Measurements from ENCODE around the gene TMPRSS9. TPM values are rescaled to one million over a fixed set of nuclear protein-coding genes. Genes with fewer than 3 reads are reported as not detected.

TMPRSS9 gene
- total RNA-seq, 1 donor from 2014 or later = 0.41 TPM

GRCh38 chr19:2356036-2356646 lies 3.9 kb upstream of the TMPRSS9 start:
- no peak overlapping the region for H3K4me3 Mint-ChIP-seq
- H3K4me1 Mint-ChIP-seq (ENCODE audit: unreplicated experiment) = no peaks in the 10 kb centered on the region
- no peak overlapping the region for H3K27ac Mint-ChIP-seq
- peaks cover 13% of the 10 kb centered on the region for H3K27me3 Mint-ChIP-seq
- H3K36me3 Mint-ChIP-seq = no peaks in the 10 kb centered on the region
- no peak for DNase-seq (ENCODE audit: extremely low spot score, unreplicated experiment)
- no peaks in the 10 kb centered on the region for H3K9me3 Mint-ChIP-seq
- no peak for TF ChIP-seq CTCF (conservative IDR thresholded peaks at IDR 0.05)

GRCh38 chr19:2357279-2358206 lies 2.5 kb upstream of the TMPRSS9 start:
- no peak overlapping the region for H3K4me3 Mint-ChIP-seq

GRCh38 chr19:2358548-2359173 lies 1.4 kb upstream of the TMPRSS9 start:
- Mint-ChIP-seq H3K4me3 (no peak overlapping the region), H3K36me3 (no peaks in the 10 kb centered on the region), H3K4me1 (ENCODE audit: unreplicated experiment) (no peaks in the 10 kb centered on the region), H3K9me3 (no peaks in the 10 kb centered on the region), H3K27me3 (peaks cover 13% of the 10 kb centered on the region), H3K27ac (no peak overlapping the region)
- no peak for DNase-seq (ENCODE audit: extremely low spot score, unreplicated experiment)
- TF ChIP-seq CTCF (conservative IDR thresholded peaks at IDR 0.05) = no peak

More at GRCh38 chr19:2357279-2358206, 2.5 kb upstream of the TMPRSS9 start:
- TF ChIP-seq CTCF (conservative IDR thresholded peaks at IDR 0.05) = no peak
- Mint-ChIP-seq H3K4me1 (ENCODE audit: unreplicated experiment) (no peaks in the 10 kb centered on the region), H3K27me3 (peaks cover 13% of the 10 kb centered on the region), H3K36me3 (no peaks in the 10 kb centered on the region), H3K27ac (no peak overlapping the region), H3K9me3 (no peaks in the 10 kb centered on the region)
- DNase-seq (ENCODE audit: extremely low spot score, unreplicated experiment) = no peak

GRCh38 chr19:2360833-2361232 lies 768 bp downstream of the TMPRSS9 start:
- H3K4me3 Mint-ChIP-seq = no peak overlapping the region

More at GRCh38 chr19:2360833-2361232, 768 bp downstream of the TMPRSS9 start:
- Mint-ChIP-seq H3K36me3 (no peaks in the 10 kb centered on the region), H3K4me1 (ENCODE audit: unreplicated experiment) (peaks cover 7% of the 10 kb centered on the region), H3K9me3 (no peaks in the 10 kb centered on the region), H3K27me3 (peaks cover 13% of the 10 kb centered on the region), H3K27ac (peak overlapping the region; percentile 33)
- no peak for DNase-seq (ENCODE audit: extremely low spot score, unreplicated experiment)
- no peak for TF ChIP-seq CTCF (conservative IDR thresholded peaks at IDR 0.05)
